A549 treated with AZD9567 at 1 μM for 4 hours (cell line): ENCODE measurements around the gene SCMH1. TPM values are rescaled to one million over a fixed set of nuclear protein-coding genes. Genes with fewer than 3 reads are reported as not detected.

Source experiments
- total RNA-seq: library from RNA; stranded (reverse); fragments of 200-300 nt; extraction: Qiagen RNA extraction; gene quantifications from 5 replicates; pipeline ENCODE4 v1.2.3, GENCODE V29; 2022; ENCODE audit not compliant: insufficient read depth

Gene SCMH1
- 7.5 to 12.6 TPM (median 11.8 TPM) in 5 replicates for total RNA-seq

DNA sequence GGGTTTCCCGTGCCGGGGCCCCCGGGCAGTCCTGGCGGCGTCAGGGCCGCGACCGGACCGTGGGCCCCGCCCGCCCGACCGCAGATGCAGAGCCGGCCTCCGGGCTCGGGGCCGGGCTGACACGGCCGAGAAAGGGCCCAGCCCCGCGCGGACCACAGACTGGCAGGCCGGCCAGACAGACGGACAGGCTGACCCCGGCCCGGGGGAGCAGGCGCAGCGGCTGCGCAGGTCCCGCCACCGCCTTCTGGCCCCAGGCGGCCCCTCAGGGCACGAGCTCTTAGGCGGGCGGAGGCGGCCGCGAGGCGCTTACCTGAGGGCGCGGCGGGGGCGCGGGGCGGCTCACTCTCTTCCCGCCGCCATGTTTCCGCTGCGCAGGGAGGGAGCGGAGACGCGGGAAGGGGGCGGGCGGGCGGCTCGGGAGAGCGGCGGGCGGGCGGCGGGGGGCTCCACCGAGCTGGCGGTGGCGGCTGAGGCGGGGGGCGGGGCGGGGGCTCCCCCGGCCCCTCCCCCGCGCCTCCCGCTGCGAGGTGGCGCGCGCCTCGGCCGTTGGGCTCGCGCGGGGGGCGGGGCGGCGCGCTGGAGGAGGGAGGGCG is at the start of gene SCMH1:
Gene SCMH1, minus strand, starts transcription at position 558 of the 593 bp plus-strand sequence. CDS start 56,173 bp downstream, outside the sequence.

DNA sequence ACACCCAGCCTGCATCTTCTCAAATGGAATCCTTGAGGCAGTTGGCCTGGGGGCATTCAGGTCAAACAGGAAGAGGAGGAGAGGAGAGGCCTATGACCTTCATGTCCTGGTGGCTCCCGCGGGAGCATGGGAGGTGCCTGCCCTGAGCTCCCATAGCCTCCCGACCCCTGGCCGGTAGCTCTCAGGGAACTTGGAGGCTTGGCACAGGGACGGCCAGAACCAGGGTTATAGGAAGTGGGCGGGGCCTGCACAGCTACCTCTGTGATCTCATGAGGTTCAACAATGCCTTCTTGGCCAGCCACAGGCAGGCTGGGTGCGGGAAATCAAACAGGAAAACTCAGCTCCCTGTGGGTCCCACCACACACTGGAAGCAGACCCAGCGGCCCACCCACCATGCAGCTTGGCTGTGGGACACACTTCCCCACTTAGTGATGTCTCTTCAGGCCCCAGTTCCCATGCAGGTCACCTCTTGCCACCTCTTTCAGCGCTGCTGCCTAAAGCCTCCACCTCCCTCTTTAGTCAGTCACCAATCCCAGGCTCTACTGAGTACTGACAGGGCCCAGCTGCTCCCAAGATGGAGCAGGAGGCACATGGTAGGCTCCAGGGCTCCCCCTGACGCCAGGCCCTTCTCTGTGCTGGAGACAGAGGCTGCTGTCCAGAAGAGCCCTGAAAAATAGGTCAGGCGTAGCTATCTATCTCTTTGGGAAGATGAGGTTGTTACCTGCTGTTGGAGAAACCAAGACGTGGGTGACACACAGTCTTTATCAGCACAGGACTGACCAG is 220.4 kb downstream of the SCMH1 start, which contains the start of gene SLFNL1:
Gene SLFNL1, minus strand, starts transcription at position 200 of the 783 bp plus-strand sequence. CDS start 1,065 bp downstream, outside the sequence.

DNA sequence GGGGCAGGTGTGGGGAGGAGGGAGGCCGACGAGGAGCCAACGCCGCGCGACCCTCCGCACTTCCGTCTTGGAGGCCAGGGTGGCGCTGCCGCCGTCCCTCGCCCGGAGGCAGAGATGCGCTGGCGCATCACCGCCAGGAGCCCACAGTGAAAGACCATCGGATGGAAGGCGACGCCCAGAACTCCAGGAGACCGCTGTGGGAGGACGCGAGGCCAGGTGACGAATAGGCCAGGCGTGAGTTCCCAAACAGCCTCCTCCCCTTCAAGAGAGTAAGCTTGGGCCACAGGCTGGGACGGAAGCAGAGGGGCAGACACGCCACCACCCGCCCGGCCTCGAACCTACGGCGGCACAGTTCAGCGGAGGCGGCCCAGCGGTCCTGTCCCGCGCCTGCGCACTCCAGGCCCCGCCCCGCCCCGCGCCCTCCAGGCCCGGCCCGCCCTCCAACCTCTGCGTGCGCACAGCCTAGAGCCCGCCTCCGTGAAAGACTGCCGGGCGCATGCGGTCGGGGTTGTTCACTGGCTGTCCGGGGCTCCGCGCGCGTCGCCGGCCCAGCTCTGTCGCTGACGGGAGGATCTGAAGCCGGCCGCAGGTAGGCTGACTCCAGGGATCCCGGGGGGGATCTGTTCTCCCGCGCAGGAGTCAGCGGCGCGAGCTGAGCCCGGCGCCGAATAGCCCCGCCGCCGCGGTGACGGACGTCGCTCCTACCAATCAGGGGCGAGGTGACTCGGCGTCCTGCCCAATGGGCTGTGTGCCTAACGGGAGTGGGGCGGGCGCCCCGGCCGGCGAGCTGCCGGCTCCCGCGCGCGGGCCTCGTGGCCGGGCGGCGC is 262.7 kb downstream of the SCMH1 start, which contains the start of gene CTPS1:
Gene CTPS1, plus strand, starts transcription at position 456 of the 827 bp plus-strand sequence. CDS start 3,595 bp downstream, outside the sequence.

Other genes starting within 250 kb of the SCMH1 start
- gene SLFNL1, start 220.6 kb downstream of the SCMH1 start, total RNA-seq, result 0.05 to 0.07 TPM (median 0.06 TPM) in 3 of 5 replicates, not detected in the others
- 0.71 to 0.97 TPM (median 0.74 TPM) in 4 of 5 replicates, not detected in the other for gene FOXO6, start 119.1 kb upstream of the SCMH1 start, total RNA-seq
- gene EDN2, start 242.4 kb upstream of the SCMH1 start, total RNA-seq, result 7.5 to 25.5 TPM (median 21.2 TPM) in 5 replicates